Activated naive CD4-positive, alpha-beta T cell treated with anti-CD3 and anti-CD28 coated beads, Interleukin-2, amount 50 U/mL, for 24 hours (primary cell): ENCODE results near the gene ETV4.

Experiments
- H3K27ac Mint-ChIP-seq: one replicate; pipeline ENCODE4 v1.8.0; 2021; ENCODE audit warnings: mild to moderate bottlenecking, mixed read lengths
- H3K27me3 Mint-ChIP-seq: one replicate; pipeline ENCODE4 v1.8.0; 2021; ENCODE audit warnings: mixed read lengths
- H3K36me3 Mint-ChIP-seq: one replicate; pipeline ENCODE4 v1.8.0; 2021; ENCODE audit warnings: mixed read lengths
- H3K4me1 Mint-ChIP-seq: one replicate; pipeline ENCODE4 v1.8.0; 2021; ENCODE audit warnings: mixed read lengths
- H3K4me3 Mint-ChIP-seq: one replicate; pipeline ENCODE4 v1.8.0; 2021; ENCODE audit warnings: mild to moderate bottlenecking, mixed read lengths
- H3K9me3 Mint-ChIP-seq: one replicate; pipeline ENCODE4 v1.8.0; 2021; ENCODE audit warnings: mixed read lengths

ETV4 gene

DNA sequence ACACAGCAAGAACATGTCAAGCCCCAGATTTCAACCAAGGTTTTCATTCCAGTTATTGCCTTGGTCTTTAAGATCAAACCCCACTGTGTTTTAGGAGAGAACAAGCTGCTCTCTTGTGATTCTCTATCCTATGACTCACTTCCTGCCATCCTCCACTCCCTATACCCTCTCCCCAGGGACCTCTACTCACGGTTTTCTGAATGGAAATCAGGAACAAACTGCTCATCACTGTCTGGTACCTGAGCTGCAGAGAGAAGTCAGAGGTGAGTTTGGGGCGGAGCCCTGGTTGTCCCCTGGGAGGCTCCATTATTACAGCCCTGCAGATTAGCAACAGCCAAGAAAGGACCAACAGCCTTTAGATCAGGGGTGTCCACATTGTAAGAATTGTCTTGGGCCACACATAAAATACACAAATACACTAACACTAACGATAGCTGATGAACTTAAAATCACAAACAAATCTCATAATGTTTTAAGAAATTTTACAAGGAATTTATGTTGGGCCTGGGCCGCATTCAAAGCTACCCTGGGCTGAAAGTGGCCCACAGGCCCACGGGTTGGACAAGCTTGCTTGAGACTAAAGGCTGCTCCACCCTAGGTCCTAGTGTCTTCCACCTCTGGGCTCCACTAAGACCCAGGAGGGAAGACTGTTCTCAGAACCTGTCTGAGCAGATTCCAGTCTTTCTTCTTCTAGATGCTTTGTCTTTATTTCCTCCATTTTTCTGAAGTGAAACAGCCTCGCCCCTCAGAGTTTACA is 9.7 kb downstream of the ETV4 start:
- H3K9me3 Mint-ChIP-seq = no peaks in the 10 kb centered on the region
- no peaks in the 10 kb centered on the region for H3K27me3 Mint-ChIP-seq
- no peaks in the 10 kb centered on the region for H3K36me3 Mint-ChIP-seq
- no peak overlapping the region for H3K4me3 Mint-ChIP-seq
- H3K4me1 Mint-ChIP-seq = no peaks in the 10 kb centered on the region
- no peak overlapping the region for H3K27ac Mint-ChIP-seq

DNA sequence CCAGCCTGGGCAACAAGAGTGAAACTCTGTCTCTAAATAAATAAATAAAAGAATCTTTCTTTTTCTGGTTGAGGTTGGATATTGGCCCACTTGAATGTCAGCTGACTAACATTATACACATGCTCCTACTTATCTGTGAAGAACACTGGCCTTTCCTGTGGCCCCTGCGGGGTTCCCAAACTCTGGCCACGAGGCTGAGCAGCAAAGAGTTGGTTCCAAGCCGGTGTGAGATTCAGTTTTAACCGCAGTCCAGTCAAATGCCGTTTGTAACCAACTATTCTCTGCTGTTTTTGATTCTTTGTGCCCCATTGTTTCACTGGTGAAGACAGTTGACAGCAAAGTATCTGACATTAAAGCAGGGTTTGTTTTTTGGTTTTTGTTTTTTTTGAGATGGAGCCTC is 11.2 kb downstream of the ETV4 start:
- Mint-ChIP-seq H3K27ac (no peak overlapping the region), H3K4me3 (no peak overlapping the region), H3K4me1 (no peaks in the 10 kb centered on the region), H3K36me3 (no peaks in the 10 kb centered on the region), H3K9me3 (no peaks in the 10 kb centered on the region), H3K27me3 (no peaks in the 10 kb centered on the region)

DNA sequence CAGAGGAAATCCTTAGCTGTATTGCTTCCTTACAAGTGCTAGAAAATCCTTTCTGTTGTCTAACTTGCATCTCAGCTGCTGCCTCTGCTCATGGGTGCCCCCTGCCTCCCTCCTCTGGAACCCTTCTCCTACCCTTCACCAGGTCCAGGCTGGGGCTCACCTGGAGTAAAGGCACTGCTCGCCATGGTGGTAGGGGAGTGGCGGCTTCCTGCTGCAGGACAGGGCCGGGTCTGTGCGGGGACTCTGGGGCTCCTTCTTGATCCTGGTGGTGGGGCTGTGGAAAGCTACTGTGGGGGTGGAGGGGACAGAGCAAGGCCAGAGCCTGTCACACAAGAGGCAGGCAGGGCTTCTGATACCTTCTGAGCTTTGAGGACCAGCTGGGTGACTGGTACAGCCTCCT is 12.4 kb downstream of the ETV4 start:
- no peak overlapping the region for H3K4me3 Mint-ChIP-seq
- no peaks in the 10 kb centered on the region for H3K4me1 Mint-ChIP-seq

DNA sequence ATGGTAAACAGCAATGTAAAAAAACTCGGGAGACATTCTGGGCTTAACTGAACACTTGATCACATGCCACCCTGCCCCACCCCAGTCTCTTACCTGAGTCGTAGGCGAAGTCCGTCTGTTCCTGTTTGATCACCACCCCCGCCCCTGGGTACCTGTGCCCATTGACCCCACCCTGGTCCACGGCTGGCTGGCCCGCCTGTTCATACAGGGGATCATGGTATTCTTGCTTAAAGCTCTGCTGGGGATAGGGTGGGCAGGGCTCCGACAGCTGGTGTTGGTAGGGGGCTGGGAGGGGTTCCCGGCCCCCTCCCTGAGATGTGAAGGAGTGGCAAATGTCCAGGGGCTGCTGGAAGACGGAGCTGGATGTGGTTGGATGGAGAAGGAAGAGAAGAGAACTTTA is 13.6 kb downstream of the ETV4 start:
- Mint-ChIP-seq H3K4me1 (no peaks in the 10 kb centered on the region), H3K4me3 (no peak overlapping the region), H3K9me3 (no peaks in the 10 kb centered on the region), H3K27me3 (no peaks in the 10 kb centered on the region), H3K27ac (no peak overlapping the region), H3K36me3 (no peaks in the 10 kb centered on the region)

More for the DNA sequence above, 12.4 kb downstream of the ETV4 start:
- Mint-ChIP-seq H3K36me3 (no peaks in the 10 kb centered on the region), H3K9me3 (no peaks in the 10 kb centered on the region), H3K27ac (no peak overlapping the region), H3K27me3 (no peaks in the 10 kb centered on the region)

DNA sequence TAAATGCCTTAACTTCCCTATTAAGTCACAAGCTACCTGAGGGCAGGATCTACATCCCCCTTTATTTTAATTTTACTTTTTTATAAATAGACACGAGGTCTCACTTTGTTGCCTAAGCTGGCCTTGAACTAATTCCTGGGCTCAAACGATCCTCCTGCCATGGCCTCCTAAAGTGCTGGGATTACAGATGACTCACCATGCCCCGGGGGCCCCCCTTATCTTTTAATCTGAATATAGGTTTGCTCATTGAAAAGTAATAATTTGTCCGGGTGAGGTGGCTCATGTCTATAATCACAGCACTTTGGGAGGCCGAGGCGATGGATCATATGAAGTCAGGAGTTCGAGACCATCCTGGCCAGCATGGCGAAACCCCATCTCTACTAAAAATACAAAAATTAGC is 14.2 kb downstream of the ETV4 start:
- Mint-ChIP-seq H3K4me1 (no peaks in the 10 kb centered on the region), H3K9me3 (no peaks in the 10 kb centered on the region), H3K27me3 (no peaks in the 10 kb centered on the region), H3K27ac (no peak overlapping the region), H3K36me3 (peaks cover 1% of the 10 kb centered on the region), H3K4me3 (no peak overlapping the region)

DNA sequence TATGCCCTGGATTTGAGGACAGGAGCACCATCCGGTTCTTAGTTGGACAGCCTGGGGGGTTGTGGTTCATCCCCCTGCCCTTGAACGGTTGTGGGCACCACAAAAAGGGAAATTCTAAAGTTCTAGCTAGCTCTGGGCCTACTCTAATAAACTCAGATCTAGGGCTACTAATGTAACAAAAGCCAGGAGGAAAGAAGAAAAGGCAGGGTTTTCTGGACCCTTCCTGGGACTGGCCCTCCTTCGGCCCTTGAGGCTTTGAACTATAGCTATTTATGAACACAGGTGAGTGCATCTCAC is 15.1 kb downstream of the ETV4 start:
- no peaks in the 10 kb centered on the region for H3K4me1 Mint-ChIP-seq
- no peaks in the 10 kb centered on the region for H3K27me3 Mint-ChIP-seq
- no peak overlapping the region for H3K27ac Mint-ChIP-seq
- H3K9me3 Mint-ChIP-seq = no peaks in the 10 kb centered on the region
- H3K4me3 Mint-ChIP-seq = no peak overlapping the region
- H3K36me3 Mint-ChIP-seq = peaks cover 2% of the 10 kb centered on the region

DNA sequence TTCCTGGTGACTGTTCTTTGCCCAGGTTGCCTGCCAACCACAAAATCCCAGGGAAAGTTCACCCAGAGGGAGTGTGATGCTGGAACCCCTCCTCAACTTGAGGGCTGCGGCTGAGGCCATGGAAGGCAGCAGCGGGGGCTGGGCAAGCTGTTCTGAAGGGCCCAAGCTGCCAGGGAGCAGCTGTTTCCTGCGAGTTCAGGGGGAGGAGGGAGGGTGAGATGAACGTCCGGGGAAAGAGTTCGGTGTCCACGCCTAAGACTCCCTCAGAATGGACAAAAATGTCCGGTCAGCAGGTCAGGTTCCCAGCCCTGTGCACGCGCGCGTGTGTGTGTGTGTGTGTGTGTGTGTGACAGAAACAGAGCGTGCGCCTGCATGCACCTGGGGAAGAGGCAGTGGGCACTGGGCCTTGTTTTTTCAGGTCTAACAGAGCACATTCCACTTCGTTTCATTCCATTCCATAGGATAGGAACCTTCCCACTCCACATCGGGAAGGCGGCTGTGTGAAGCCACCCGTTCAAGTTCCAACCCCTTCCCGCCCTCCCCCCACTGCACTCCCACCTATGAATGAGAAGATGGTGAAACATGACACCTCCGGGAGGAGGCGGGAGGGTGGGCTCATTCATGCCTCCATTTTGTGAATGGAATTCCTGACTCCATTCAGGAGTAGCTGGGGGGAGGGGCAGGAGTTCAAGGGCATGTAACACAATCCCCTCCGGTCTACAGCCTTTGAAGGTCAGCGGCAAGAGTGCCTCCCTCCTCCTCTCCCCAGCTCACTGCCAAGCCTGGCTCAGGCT is 15.7 kb downstream of the ETV4 start:
- no peaks in the 10 kb centered on the region for H3K27me3 Mint-ChIP-seq
- H3K4me3 Mint-ChIP-seq = no peak overlapping the region
- no peaks in the 10 kb centered on the region for H3K4me1 Mint-ChIP-seq
- no peak overlapping the region for H3K27ac Mint-ChIP-seq
- H3K36me3 Mint-ChIP-seq = peaks cover 2% of the 10 kb centered on the region
- no peaks in the 10 kb centered on the region for H3K9me3 Mint-ChIP-seq

DNA sequence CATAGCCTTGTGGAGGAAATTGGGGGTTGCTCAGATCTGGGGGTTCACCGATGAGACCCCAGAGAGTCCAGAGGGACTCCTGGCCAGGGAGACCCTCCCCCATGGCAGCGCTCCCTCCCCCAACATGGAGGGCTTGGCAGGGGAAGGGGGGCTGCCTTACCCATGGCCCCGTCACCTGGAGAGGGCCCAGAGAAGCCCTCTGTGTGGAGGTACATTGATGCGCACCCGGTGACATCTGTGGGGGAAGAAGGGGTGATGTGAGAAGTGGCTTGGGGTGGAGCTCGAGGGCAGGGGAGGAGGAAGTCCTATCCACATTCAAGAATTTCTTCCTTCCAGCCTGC is 16.2 kb downstream of the ETV4 start:
- no peaks in the 10 kb centered on the region for H3K9me3 Mint-ChIP-seq
- H3K27ac Mint-ChIP-seq = no peak overlapping the region
- no peaks in the 10 kb centered on the region for H3K4me1 Mint-ChIP-seq
- H3K4me3 Mint-ChIP-seq = no peak overlapping the region
- peaks cover 2% of the 10 kb centered on the region for H3K36me3 Mint-ChIP-seq
- H3K27me3 Mint-ChIP-seq = no peaks in the 10 kb centered on the region

DNA sequence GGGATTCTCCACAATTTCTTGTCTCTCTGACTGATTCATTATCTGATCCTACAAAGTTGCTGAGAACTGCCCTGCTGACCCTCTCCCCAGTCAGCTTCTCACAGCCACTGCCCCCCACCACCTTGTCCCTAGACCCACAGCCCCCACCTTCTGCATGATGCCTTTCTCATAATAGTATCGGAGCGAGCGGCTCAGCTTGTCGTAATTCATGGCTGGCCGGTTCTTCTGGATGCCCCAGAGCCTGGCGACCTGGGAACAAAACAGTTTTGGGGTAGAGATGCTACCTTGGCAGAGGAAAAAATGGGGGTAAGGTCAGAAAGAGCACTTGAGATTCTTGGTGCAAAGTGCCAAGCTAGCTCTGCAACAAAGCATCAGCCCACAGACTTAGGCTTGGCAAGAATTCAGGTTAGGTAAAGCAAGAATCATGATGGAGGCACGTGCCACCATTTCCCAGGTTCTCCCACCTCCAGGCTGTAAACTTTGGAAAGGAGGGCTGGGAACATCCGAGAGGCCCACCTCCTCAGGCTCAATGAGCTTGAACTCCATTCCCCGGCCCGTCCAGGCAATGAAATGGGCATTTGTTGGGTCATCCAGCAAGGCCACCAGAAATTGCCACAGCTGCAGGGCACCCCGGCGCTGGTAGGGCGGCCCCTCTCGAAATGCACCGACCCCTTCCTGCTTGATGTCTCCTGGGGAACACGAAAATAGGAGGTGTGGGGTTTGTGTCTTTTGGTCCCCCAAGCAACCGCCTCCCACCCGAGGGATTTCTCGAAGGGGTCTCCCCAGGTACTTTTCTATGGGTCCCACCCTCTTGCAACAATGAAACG is 16.9 kb downstream of the ETV4 start:
- Mint-ChIP-seq H3K27ac (no peak overlapping the region), H3K27me3 (no peaks in the 10 kb centered on the region), H3K4me3 (no peak overlapping the region), H3K36me3 (peaks cover 2% of the 10 kb centered on the region), H3K4me1 (no peaks in the 10 kb centered on the region), H3K9me3 (no peaks in the 10 kb centered on the region)

DNA sequence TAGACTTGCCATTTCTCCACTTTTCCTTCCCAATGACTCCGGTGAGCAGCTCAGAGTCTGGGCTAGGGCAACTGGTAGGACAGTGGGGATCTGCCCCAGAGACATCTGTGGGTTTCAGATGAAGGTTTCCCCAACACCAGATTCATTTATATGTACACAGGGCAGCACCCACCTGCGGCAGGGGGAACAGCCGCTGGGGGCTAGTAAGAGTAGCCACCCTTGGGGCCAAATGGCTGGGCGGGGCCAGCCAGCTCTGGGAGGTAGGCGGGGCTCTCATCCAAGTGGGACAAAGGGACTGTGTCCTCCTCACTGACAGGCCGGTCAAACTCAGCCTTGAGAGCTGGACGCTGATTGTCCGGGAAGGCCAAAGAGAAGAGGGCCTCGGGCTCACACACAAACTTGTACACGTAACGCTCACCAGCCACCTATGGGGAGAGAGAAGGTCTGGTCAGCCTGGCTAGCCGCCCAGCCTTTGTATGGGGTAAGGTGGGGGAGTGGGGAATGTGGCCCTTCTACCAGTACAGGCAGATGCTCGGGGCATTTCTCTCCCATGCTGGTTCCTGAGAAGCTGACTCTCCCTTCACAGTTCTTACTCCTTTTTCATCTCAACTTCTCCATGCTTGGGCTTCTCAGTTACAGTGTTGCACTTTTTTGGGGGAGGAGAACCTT is 17.7 kb downstream of the ETV4 start:
- Mint-ChIP-seq H3K27ac (no peak overlapping the region), H3K9me3 (no peaks in the 10 kb centered on the region), H3K4me1 (no peaks in the 10 kb centered on the region), H3K27me3 (no peaks in the 10 kb centered on the region), H3K36me3 (peaks cover 2% of the 10 kb centered on the region), H3K4me3 (no peak overlapping the region)

DNA sequence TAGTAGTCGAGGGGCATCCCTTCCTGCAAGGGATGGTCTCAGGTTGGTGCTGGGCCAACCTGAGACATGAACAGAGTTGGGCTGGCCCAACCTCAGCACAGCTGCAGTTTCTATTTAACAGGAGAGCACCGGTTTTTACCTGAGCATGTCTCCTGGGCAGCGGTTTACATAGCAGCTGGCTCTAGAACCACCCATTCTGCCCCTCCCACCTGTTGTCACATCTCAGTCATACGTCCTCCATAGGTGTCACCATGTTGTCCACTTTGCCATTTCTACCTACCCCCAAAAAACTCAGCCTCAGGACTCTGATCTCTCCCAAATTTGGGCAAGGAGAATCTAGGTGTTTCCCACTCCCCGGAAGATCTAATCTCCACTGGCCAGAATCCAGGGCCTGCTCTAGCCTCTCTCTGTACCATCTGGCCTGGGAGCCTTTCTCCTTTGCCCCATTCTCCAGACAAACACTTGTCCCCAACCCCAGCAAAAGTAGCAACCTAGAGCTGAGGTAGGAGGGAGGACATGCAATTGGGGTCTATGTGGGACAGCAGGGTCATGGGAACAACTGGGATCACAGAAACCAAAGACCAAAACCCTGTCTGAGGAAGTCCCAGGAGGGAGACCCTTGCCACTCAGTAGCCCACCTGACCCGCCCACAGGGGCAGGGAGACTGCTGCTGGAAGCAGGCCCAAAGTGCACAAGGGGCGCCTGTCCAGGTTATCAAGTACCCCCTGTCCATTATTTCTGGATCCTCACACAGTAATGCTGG is 19.1 kb downstream of the ETV4 start:
- peaks cover 2% of the 10 kb centered on the region for H3K36me3 Mint-ChIP-seq
- no peaks in the 10 kb centered on the region for H3K4me1 Mint-ChIP-seq
- H3K27me3 Mint-ChIP-seq = no peaks in the 10 kb centered on the region
- no peak overlapping the region for H3K4me3 Mint-ChIP-seq
- H3K9me3 Mint-ChIP-seq = no peaks in the 10 kb centered on the region
- H3K27ac Mint-ChIP-seq = no peak overlapping the region

DNA sequence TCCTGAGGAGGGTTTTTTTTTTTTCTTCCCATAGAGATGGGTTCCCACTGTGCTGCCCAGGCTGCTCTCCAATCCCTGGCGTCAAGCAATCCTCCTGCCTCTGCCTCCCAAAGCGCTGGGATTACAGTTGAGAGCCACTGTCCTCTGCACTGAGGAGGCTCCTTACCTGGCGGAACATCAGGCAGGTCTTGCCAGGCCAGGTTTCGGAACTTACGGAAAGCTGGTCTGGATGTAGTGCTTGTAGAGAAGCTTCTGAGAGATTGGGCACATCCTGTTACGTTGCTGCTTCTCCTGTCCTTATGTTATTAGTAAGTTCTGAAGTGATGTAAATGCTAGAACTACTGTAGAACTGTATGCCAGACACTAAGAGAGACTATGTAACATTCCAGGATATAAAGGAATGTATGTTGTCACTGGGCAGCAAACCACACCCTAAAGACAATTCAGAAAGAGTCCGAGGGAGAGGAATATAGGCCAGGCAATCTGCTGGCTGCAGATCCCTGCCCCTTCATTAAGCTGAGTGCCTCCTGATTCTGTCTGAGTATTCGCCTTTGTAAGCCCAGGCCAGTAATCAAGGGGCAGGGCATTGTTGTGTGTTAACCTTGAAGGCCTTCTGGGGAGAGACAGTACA is 21.1 kb downstream of the ETV4 start:
- H3K36me3 Mint-ChIP-seq = peaks cover 9% of the 10 kb centered on the region
- no peaks in the 10 kb centered on the region for H3K27me3 Mint-ChIP-seq
- H3K4me3 Mint-ChIP-seq = no peak overlapping the region
- H3K27ac Mint-ChIP-seq = no peak overlapping the region
- no peaks in the 10 kb centered on the region for H3K9me3 Mint-ChIP-seq
- peaks cover 3% of the 10 kb centered on the region for H3K4me1 Mint-ChIP-seq

DNA sequence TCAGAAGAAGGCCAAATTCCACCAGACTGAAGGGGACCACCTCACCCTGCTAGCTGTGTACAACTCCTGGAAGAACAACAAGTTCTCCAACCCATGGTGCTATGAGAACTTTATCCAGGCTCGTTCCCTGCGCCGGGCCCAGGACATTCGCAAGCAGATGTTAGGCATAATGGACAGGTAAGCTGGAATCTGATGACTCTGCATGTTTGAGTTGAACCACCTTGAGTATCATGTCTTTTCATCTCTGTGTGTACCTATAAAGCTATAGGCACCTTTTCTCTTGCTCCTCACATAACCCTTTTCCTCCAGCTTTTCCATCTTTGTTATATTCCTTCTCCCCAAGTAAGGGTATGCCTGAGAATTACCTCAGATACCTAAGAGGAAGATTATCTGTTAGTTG is 24.8 kb downstream of the ETV4 start:
- no peaks in the 10 kb centered on the region for H3K9me3 Mint-ChIP-seq

DNA sequence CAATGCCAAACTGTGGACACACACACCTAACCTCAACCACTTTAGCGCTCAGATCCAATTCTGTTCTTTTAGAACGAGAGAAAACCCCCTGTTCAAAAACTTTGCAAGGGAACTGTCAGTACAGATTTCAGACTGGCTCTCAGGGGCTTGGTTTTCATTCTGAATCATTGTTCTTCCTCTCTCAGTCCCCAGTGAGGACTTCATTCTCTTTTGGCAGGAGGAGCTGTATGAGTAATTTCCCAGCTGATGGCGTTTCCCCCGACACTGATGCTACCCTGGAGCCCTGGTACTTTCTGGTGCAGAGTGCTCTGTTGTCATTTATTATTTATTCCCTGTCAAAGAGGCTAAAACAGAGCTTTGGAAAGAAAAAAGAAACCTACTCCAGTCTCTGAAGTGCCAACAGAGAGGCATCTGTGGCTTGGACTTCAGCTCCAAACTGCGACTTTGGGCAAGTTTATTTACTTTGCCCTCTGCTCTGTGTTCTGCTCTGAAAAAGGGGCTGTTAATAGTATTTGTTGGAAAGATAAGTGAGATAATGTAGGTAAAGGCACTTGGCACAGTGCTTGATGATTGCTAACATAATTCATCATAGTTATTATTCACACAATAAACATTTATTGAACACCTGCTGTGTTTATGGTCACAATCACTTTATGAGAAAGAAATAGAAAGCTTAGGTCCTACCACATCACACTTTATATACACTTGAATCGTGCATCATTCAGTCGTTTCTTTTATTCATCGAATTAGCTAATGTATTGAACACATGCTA is 28.3 kb downstream of the ETV4 start:
- H3K9me3 Mint-ChIP-seq = no peaks in the 10 kb centered on the region
- H3K4me1 Mint-ChIP-seq = peaks cover 3% of the 10 kb centered on the region
- peaks cover 8% of the 10 kb centered on the region for H3K36me3 Mint-ChIP-seq
- H3K27ac Mint-ChIP-seq = no peak overlapping the region
- H3K4me3 Mint-ChIP-seq = no peak overlapping the region
- H3K27me3 Mint-ChIP-seq = no peaks in the 10 kb centered on the region

More for the DNA sequence above, 24.8 kb downstream of the ETV4 start:
- Mint-ChIP-seq H3K27me3 (no peaks in the 10 kb centered on the region), H3K27ac (peak overlapping the region; percentile 59), H3K4me3 (no peak overlapping the region), H3K4me1 (peaks cover 3% of the 10 kb centered on the region), H3K36me3 (peaks cover 8% of the 10 kb centered on the region)
